T47D (cell line): ENCODE results near the gene DDX27.

Source experiments
- DNase-seq, 2 experiments: peaks; one replicate each; pipeline versions ENCODE4 v3.0.0 to v3.0.0-alpha.2; 2011 to 2012; ENCODE audit warnings: low read depth in 1 of 2, low spot score in 1 of 2
- JUND ChIP-seq: IDR thresholded peaks from 2 replicates; pipeline ENCODE4 v1.6.1; 2012; ENCODE audit warnings: low read depth
- in situ Hi-C: cut with HindIII; loops from 2 replicates; pipeline ENCODE4 v1.10.0; 2016; ENCODE audit warnings: low sequenced_read_pairs, low pct_unique_long_range_greater_than_20kb

The DDX27 gene

GRCh38 chr20:49262444-49262843, 43.2 kb downstream of the DDX27 start:
- in situ Hi-C loops: no loop called here
- TF ChIP-seq JUND: no peak
- no peak for DNase-seq

- in situ Hi-C loops: no loop called here
- DNase-seq: no peak
- no peak for TF ChIP-seq JUND
Measured at GRCh38 chr20:49267327-49267726, 48.1 kb downstream of the DDX27 start.

GRCh38 chr20:49268600-49269365, 49.6 kb downstream of the DDX27 start:
- no peak for DNase-seq
- TF ChIP-seq JUND: no peak
- in situ Hi-C loops: no loop called here

- no peak for TF ChIP-seq JUND
- DNase-seq: no peak
- in situ Hi-C loops: no loop called here
Measured at GRCh38 chr20:49270177-49270576, 51.0 kb downstream of the DDX27 start.

GRCh38 chr20:49270736-49271135, 51.5 kb downstream of the DDX27 start:
- in situ Hi-C loops: no loop called here
- no peak for TF ChIP-seq JUND
- no peak for DNase-seq

GRCh38 chr20:49272654-49273053, 53.4 kb downstream of the DDX27 start:
- no peak for DNase-seq
- no peak for TF ChIP-seq JUND
- in situ Hi-C loops: no loop called here

GRCh38 chr20:49273696-49274277, 54.6 kb downstream of the DDX27 start:
- DNase-seq: no peak
- in situ Hi-C loops: no loop called here
- no peak for TF ChIP-seq JUND

GRCh38 chr20:49275216-49275615, 56.0 kb downstream of the DDX27 start:
- TF ChIP-seq JUND: no peak
- in situ Hi-C loops: no loop called here
- no peak for DNase-seq

- no peak for TF ChIP-seq JUND
- in situ Hi-C loops: no loop called here
- DNase-seq: no peak
Measured at GRCh38 chr20:49275636-49276035, 56.4 kb downstream of the DDX27 start.

GRCh38 chr20:49276161-49276960, 57.1 kb downstream of the DDX27 start:
- no peak for DNase-seq
- no peak for TF ChIP-seq JUND
- in situ Hi-C loops: no loop called here

GRCh38 chr20:49276961-49277785, 58.0 kb downstream of the DDX27 start:
- in situ Hi-C loops: no loop called here
- DNase-seq: no peak
- no peak for TF ChIP-seq JUND

GRCh38 chr20:49277786-49278035, 58.5 kb downstream of the DDX27 start:
- no peak for TF ChIP-seq JUND
- DNase-seq: no peak
- in situ Hi-C loops: no loop called here
